GM12878 (cell line): ENCODE results near the gene RUFY3. TPM values are rescaled to one million over a fixed set of nuclear protein-coding genes. Genes with fewer than 3 reads are reported as not detected.
"Not testable (repeated sequence)": the region's sequence is repeated elsewhere in the genome, so short reads cannot be mapped to it uniquely, and the experiment has no call there.

ENCODE experiments used
- ATAC-seq: fragments of 200-7000 bp; cut with Tn5 transposase; 3 replicates; pipeline ENCODE4 v1.9.1; 2020; ENCODE audit warnings: mild to moderate bottlenecking, moderate library complexity
- BruUV-seq: library from RNA; stranded (reverse); fragments of 400-500 nt; replicated peaks from 2 replicates; lab custom pipeline; 2021; lab: Mats Ljungman, UMichigan
- CTCF ChIA-PET: fragments of 300-600 bp; sonication (Branson Sonifier 250); formaldehyde crosslinking; extraction: SDS; loops from one replicate; lab custom pipeline; 2021; ENCODE audit warnings: inconsistent platforms; lab: Yijun Ruan, JAX
- POLR2A ChIA-PET: fragments of 350-600 bp; formaldehyde crosslinking; extraction: SDS; loops from one replicate; lab custom pipeline; 2021; ENCODE audit warnings: inconsistent platforms; lab: Charles Lee
- RAD21 ChIA-PET: fragments of 300-600 bp; sonication (Branson Sonifier 250); formaldehyde crosslinking; loops from one replicate; lab custom pipeline; 2023; ENCODE audit warnings: antibody characterized with exemption; ENCODE audit not compliant: unreplicated experiment; lab: Charles Lee
- SMC1A ChIA-PET: fragments of 300-600 bp; sonication (Branson Sonifier 250); formaldehyde crosslinking; loops from one replicate; lab custom pipeline; 2023; ENCODE audit not compliant: unreplicated experiment, uncharacterized antibody; lab: Charles Lee
- DNase-seq: peaks from one replicate; pipeline ENCODE4 v3.0.0-alpha.2; 2011; ENCODE audit warnings: low read depth, low spot score
- FAIRE-seq: peaks from 3 replicates; lab custom pipeline; 2011; peaks lifted over from hg19 to GRCh38; lab: Jason Lieb, UNC
- H2AFZ ChIP-seq: 2 replicates; pipeline ENCODE4 v1.6.0; 2011; ENCODE audit warnings: low read depth, low read length, control low read depth; ENCODE audit not compliant: control insufficient read depth
- H3K27ac ChIP-seq: 2 replicates; pipeline ENCODE4 v1.5.1; 2011; ENCODE audit warnings: control low read depth; ENCODE audit not compliant: control insufficient read depth, insufficient read depth
- H3K27me3 ChIP-seq, 2 experiments: replicated peaks in 1 of 2; 2 replicates each; pipeline versions ENCODE4 v1.6.0 to v1.6.1; 2011; ENCODE audit warnings: low read length in 1 of 2; ENCODE audit not compliant: control insufficient read depth in 2 of 2, insufficient read depth in 2 of 2
- H3K36me3 ChIP-seq, 2 experiments: 2 replicates each; pipeline ENCODE4 v1.5.1; 2011; ENCODE audit warnings: low read length in 1 of 2; ENCODE audit not compliant: control insufficient read depth in 2 of 2, insufficient read depth in 2 of 2
- H3K4me1 ChIP-seq: 2 replicates; pipeline ENCODE4 v1.6.1; 2011; ENCODE audit warnings: mild to moderate bottlenecking, low read length, moderate library complexity, mixed read lengths; ENCODE audit not compliant: control insufficient read depth, insufficient read depth
- H3K4me2 ChIP-seq: 2 replicates; pipeline ENCODE4 v1.6.0; 2011; ENCODE audit warnings: control low read depth; ENCODE audit not compliant: control insufficient read depth, insufficient read depth
- H3K4me3 ChIP-seq: fragments of 200-600 bp; sonication (generic); 2 replicates; pipeline ENCODE4 v1.5.1; 2016
- H3K79me2 ChIP-seq: 2 replicates; pipeline ENCODE4 v1.6.0; 2011; ENCODE audit warnings: low read length; ENCODE audit not compliant: control insufficient read depth, insufficient read depth
- H3K9ac ChIP-seq: 2 replicates; pipeline ENCODE4 v1.8.0; 2011; ENCODE audit warnings: low read length, control low read depth, mixed read lengths; ENCODE audit not compliant: control insufficient read depth, insufficient read depth
- H3K9me3 ChIP-seq: replicated peaks from 3 replicates; pipeline ENCODE4 v1.5.1; 2011; ENCODE audit warnings: mild to moderate bottlenecking, low read length; ENCODE audit not compliant: control insufficient read depth, insufficient read depth
- H4K20me1 ChIP-seq: 2 replicates; pipeline ENCODE4 v1.6.0; 2011; ENCODE audit not compliant: control insufficient read depth, insufficient read depth
- ATF7 ChIP-seq: fragments of 450-650 bp; IDR thresholded peaks from 2 replicates; pipeline ENCODE4 v1.6.1; 2016; ENCODE audit warnings: low read depth, mild to moderate bottlenecking
- BCL11A ChIP-seq: IDR thresholded peaks from 2 replicates; pipeline ENCODE4 v1.6.1; 2011; ENCODE audit warnings: low read depth, low read length
- HDGF ChIP-seq: fragments of 450-650 bp; IDR thresholded peaks from 2 replicates; pipeline ENCODE4 v1.6.1; 2016; ENCODE audit warnings: antibody characterized with exemption
- KAT2A ChIP-seq: conservative IDR thresholded peaks from 2 replicates; pipeline ENCODE4 v1.6.1; 2011; ENCODE audit warnings: low read depth, low read length; ENCODE audit not compliant: control insufficient read depth
- MXI1 ChIP-seq: fragments of 150-350 bp; IDR thresholded peaks from 2 replicates; pipeline ENCODE4 v1.6.1; 2011; ENCODE audit warnings: low read depth, mild to moderate bottlenecking, inconsistent platforms, low read length, improper control_type of control experiment
- NBN ChIP-seq: fragments of 450-650 bp; IDR thresholded peaks from 2 replicates; pipeline ENCODE4 v1.6.1; 2016
- NFIC ChIP-seq: IDR thresholded peaks from 2 replicates; pipeline ENCODE4 v1.6.1; 2012; ENCODE audit warnings: low read depth, mild to moderate bottlenecking, inconsistent platforms, low read length, moderate library complexity
- PML ChIP-seq: IDR thresholded peaks from 2 replicates; pipeline ENCODE4 v1.6.1; 2012; ENCODE audit warnings: low read length, inconsistent platforms
- RB1 ChIP-seq: fragments of 450-650 bp; formaldehyde crosslinking; IDR thresholded peaks from 2 replicates; pipeline ENCODE4 v1.6.1; 2017; ENCODE audit warnings: mild to moderate bottlenecking, borderline replicate concordance
- TAF1 ChIP-seq: IDR thresholded peaks from 2 replicates; pipeline ENCODE4 v1.6.1; 2011; ENCODE audit warnings: mild to moderate bottlenecking, low read depth, low read length, borderline replicate concordance
- TARDBP ChIP-seq: IDR thresholded peaks from 2 replicates; pipeline ENCODE4 v1.6.1; 2016; ENCODE audit warnings: borderline replicate concordance
- ZBED1 ChIP-seq: IDR thresholded peaks from 2 replicates; pipeline ENCODE4 v1.6.1; 2016; ENCODE audit warnings: borderline replicate concordance
- ZNF207 ChIP-seq: fragments of 450-650 bp; IDR thresholded peaks from 2 replicates; pipeline ENCODE4 v1.6.1; 2014; ENCODE audit warnings: antibody characterized with exemption, mild to moderate bottlenecking, borderline replicate concordance
- WGBS: methylation state at CpG from one replicate; pipeline ENCODE4 v1.1.6; 2016; ENCODE audit warnings: low lambda C conversion rate; ENCODE audit not compliant: insufficient replicate concordance, insufficient coverage; ENCODE audit errors: missing lambda C conversion rate; 5-methylcytosine and 5-hydroxymethylcytosine counted together
- in situ Hi-C: fragments of 300-500 bp; cut with MboI; formaldehyde crosslinking; loops from 9 replicates; pipeline ENCODE4 v1.14.3; 2018; ENCODE audit warnings: mixed read lengths
- intact Hi-C: fragments of 100-400 bp; cut with micrococcal nuclease; formaldehyde crosslinking; loops from one replicate; pipeline ENCODE4 v1.14.2; 2022; ENCODE audit not compliant: unreplicated experiment
- polyA plus RNA-seq, 11 experiments: library from polyadenylated mRNA; depleted of rRNA in 4 of 11; unstranded in 6 of 11; stranded (reverse) in 5 of 11; fragments of >200 nt; fragmentation: Nextera tagmentation in 4 of 11; fragmentation: Illumina TruSeq in 1 of 11; extraction: Ambion mirVana in 4 of 11; extraction: Trizol in 1 of 11; gene quantifications; 1 replicate in 1 of 11; 2 replicates in 10 of 11; pipeline versions ENCODE4 v1.2.1 to v1.2.3, GENCODE V29; 2011 to 2016; ENCODE audit warnings: inconsistent platforms in 2 of 11, missing spikeins in 2 of 11, low read depth in 1 of 11
- total RNA-seq, 4 experiments: library from RNA; depleted of rRNA in 3 of 4; stranded (reverse); fragments of >200 nt in 3 of 4; fragmentation: Illumina TruSeq in 1 of 4; extraction: Trizol in 1 of 4; gene quantifications; 2 replicates each; pipeline versions ENCODE4 v1.2.1 to v1.2.3, GENCODE V29; 2013 to 2021
- TF ChIP-seq, protein P1 (sequence below): fragments of 450-650 bp; IDR thresholded peaks from 2 replicates; pipeline ENCODE4 v1.6.1; 2014; ENCODE audit warnings: mild to moderate bottlenecking
- TF ChIP-seq, protein P2 (sequence below): IDR thresholded peaks from 2 replicates; pipeline ENCODE4 v1.6.1; 2011; ENCODE audit warnings: borderline replicate concordance, low read depth, mild to moderate bottlenecking, moderate library complexity, mixed read lengths, low read length; ENCODE audit not compliant: insufficient read depth; ENCODE audit errors: extremely low read length

RUFY3 gene
- total and polyA plus RNA-seq, 10 of the 15 experiments (the other 5 are each of a cell fraction or from before 2014, with no cell fraction given): 5.1 to 28.3 (median 13.1) TPM

DNA sequence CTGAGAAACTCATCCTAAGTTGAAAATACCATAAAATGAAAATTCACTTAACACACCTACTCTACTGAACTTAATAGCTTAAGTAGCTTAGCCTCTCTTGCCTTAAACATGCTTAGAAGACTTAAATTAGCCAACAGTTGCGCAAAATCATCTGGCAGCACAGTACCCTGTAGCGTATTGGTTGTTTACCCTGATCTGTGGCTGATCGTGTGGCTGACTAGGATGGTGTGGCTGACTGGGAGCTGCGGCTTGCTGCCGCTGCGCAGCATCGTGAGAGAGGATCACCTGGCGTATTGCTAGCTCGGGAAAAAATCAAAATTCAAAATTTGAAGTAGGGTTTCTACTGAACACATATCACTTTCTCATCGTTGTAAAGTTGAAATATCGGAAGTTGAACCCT, 6.3 kb downstream of the RUFY3 start:
- POLR2A ChIA-PET: no interaction called here
- H2AFZ ChIP-seq: no peak overlapping the region
- in situ Hi-C loops: no loop called here
- H3K9me3 ChIP-seq: no peaks in the 10 kb centered on the region
- H3K4me1 ChIP-seq: peaks cover 6% of the 10 kb centered on the region
- TF ChIP-seq ZBED1 (no peak), HDGF (no peak), RB1 (no peak), KAT2A (no peak), ZNF207 (no peak), NFIC (no peak), TAF1 (no peak), PML (no peak), TARDBP (no peak), BCL11A (no peak), ATF7 (no peak), NBN (no peak), MXI1 (no peak)
- TF ChIP-seq, protein P1, sequence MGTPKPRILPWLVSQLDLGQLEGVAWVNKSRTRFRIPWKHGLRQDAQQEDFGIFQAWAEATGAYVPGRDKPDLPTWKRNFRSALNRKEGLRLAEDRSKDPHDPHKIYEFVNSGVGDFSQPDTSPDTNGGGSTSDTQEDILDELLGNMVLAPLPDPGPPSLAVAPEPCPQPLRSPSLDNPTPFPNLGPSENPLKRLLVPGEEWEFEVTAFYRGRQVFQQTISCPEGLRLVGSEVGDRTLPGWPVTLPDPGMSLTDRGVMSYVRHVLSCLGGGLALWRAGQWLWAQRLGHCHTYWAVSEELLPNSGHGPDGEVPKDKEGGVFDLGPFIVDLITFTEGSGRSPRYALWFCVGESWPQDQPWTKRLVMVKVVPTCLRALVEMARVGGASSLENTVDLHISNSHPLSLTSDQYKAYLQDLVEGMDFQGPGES: no peak
- TF ChIP-seq, protein P2, sequence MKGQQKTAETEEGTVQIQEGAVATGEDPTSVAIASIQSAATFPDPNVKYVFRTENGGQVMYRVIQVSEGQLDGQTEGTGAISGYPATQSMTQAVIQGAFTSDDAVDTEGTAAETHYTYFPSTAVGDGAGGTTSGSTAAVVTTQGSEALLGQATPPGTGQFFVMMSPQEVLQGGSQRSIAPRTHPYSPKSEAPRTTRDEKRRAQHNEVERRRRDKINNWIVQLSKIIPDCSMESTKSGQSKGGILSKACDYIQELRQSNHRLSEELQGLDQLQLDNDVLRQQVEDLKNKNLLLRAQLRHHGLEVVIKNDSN: no peak
- WGBS: 93% methylated on average over 11 of the region's 11 CpGs
- no peak for DNase-seq
- H3K4me2 ChIP-seq: no peak overlapping the region
- no peak overlapping the region for H3K27ac ChIP-seq
- no peak for FAIRE-seq
- H3K79me2 ChIP-seq: no peaks in the 10 kb centered on the region
- H3K27me3 ChIP-seq: no peaks in the 10 kb centered on the region
- CTCF ChIA-PET: interaction anchor here (0.7 to 1.5 kb wide), 3 partner anchors 9 to 15 kb away, joined by 4 read pairs; no protein-coding TSS in a partner anchor
- intact Hi-C loops: no loop called here
- RAD21 ChIA-PET: interaction anchor here (1.4 kb wide), 1 partner anchor 24 kb away, joined by 4 read pairs; no protein-coding TSS in a partner anchor
- no TSS peak for BruUV-seq
- H4K20me1 ChIP-seq: no peaks in the 10 kb centered on the region
- no peak overlapping the region for H3K4me3 ChIP-seq
- no peak overlapping the region for H3K9ac ChIP-seq
- ATAC-seq: no peak
- SMC1A ChIA-PET: interaction anchor here (0.8 to 2.3 kb wide), 5 partner anchors 8 to 120 kb away, joined by 3 to 8 read pairs (median 3); no protein-coding TSS in a partner anchor
- no peaks in the 10 kb centered on the region for H3K36me3 ChIP-seq

DNA sequence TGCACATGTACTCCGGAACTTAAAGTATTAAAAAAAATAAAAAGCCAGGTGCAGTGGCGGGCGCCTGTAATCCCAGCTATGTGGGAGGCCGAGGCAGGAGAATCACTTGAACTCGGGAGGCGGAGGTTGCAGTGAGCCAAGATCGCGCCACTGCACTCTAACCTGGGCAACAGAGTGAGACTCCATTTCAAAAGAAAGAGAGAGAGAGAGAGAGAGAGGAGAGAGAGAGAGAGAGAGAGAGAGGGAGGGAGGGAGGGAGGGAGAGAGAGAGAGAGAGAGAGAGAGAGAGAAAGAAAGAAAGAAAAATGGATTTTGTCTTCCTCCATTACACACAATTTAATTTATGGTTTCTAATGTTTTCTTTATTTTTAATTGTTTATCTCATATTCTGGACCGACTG, 11.1 kb downstream of the RUFY3 start:
- intact Hi-C loops: loop anchor here (5.0 to 10.0 kb wide), 2 partner anchors 192 to 259 kb away; partner anchors contain the start of gene DCK
- CTCF ChIA-PET: interaction anchor here (3.3 to 6.5 kb wide), 2 partner anchors 17 to 54 kb away, joined by 15 to 44 read pairs; no protein-coding TSS in a partner anchor

More for the DNA sequence above, 11.1 kb downstream of the RUFY3 start:
- ATAC-seq, H3K9me3 ChIP-seq, H3K4me2 ChIP-seq, H3K27me3 ChIP-seq, H3K79me2 ChIP-seq, FAIRE-seq, in situ Hi-C loops, H3K27ac ChIP-seq, H3K36me3 ChIP-seq, H4K20me1 ChIP-seq, H2AFZ ChIP-seq, H3K4me3 ChIP-seq, DNase-seq, H3K9ac ChIP-seq, BruUV-seq: not testable (repeated sequence)
- H3K4me1 ChIP-seq: peaks cover 30% of the 10 kb centered on the region
- POLR2A ChIA-PET: interaction anchor here (0.6 to 4.7 kb wide), 4 partner anchors 21 to 54 kb away, joined by 3 to 35 read pairs (median 14); no protein-coding TSS in a partner anchor
- 93% methylated on average over 9 of the region's 9 CpGs for WGBS
- RAD21 ChIA-PET: interaction anchor here (2.7 to 3.4 kb wide), 2 partner anchors 19 to 32 kb away, joined by 12 to 43 read pairs; no protein-coding TSS in a partner anchor
- SMC1A ChIA-PET: interaction anchor here (2.0 to 7.5 kb wide), 6 partner anchors 10 to 28 kb away, joined by 4 to 204 read pairs (median 60); partner anchors contain the start of gene RUFY3
